GM21367 (cell line): Measurements from ENCODE around the gene DPEP2NB.
"Not testable (repeated sequence)": the region's sequence is repeated elsewhere in the genome, so short reads cannot be mapped to it uniquely, and the experiment has no call there.

Source experiments
- ATAC-seq: cut with Tn5 transposase; IDR thresholded peaks from one replicate; pipeline ENCODE4 v1.9.1; 2021; ENCODE audit not compliant: unreplicated experiment

Gene DPEP2NB

DNA sequence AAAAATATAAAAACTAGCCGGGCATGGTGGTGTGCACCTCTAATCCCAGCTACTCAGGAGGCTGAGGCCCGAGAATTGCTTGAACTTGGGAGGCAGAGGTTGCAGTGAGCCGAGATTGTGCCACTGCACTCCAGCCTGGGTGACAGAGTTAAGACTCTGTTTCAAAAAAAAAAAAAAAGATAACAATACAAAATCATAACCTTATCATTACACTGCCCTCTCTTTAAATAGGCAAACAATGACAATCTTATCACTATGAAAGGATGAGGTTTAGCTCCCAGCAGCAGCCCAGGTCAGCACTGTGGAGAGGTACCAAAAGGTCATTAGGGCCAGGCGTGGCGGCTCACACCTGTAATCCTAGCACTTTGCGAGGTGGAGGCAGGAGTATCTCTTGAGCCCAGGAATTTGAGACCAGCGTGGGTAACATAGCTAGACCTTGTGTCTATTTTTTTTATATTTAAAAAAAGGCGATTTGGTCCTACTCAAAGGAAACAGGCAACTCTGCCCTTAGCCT is 3.5 kb upstream of the DPEP2NB start:
- no peak for ATAC-seq

DNA sequence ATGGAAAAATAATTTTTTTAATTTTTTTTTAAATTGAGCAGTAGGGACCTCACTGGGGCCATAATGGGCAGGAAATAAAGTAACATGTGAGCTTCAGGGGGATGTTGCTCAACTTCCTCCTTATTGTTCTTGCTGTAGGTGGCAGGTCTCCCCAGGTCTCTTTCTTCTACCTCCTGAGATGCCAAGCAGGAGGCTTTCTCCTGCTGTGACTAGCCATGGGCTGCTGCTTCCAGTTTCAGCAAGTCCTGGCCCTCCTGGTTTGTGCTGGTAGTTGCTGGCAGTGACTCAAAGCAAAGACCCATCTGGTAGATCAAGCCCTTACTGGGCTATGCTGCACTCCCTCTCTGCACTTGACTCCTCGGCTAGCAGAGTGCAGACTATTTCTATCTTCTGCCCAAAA is 2.3 kb downstream of the DPEP2NB start:
- ATAC-seq: no peak

DNA sequence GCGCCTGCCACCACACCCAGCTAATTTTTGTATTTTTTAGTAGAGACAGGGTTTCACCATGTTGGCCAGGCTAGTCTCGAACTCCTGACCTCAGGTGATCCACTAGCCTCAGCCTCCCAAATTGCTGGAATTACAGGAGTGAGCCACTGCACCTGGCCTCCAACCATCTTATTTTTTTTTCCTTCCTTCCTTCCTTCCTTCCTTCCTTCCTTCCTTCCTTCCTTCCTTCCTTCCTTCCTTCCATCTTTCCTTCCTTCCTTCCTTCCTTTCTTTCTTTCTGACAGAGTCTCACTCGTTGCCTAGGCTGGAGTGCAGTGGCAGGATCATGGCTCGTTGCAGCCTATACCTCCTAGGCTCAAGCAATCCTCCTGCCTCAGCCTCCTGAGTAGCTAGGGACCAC is 5.8 kb downstream of the DPEP2NB start:
- not testable (repeated sequence) for ATAC-seq

DNA sequence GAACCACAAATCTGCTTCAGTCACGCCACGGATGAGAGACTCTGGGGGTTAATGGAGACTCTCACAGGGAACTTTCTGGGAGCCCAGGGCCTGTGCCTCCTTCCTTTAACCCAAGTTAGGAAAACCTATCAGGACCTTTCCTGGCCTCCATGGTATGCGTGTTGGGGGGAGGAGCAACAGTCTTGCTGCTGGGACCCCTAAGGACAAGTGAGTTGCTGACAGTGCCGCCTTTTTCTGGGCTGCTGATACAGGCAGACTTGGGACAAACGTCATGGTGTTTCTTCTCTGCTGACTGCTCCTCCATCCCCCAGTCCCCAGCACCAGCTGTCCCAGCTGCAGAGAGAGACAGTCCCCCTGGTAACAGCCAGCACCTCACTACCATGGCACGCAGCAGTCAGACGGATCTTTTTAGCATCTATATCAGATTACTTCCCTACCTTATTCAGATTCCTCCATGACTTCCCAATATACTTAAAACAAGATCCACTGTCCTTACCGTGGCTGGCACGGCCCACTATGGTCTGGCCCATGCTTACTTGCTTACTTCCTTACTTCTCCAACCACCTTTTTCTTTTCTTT is 6.5 kb downstream of the DPEP2NB start:
- no peak for ATAC-seq

DNA sequence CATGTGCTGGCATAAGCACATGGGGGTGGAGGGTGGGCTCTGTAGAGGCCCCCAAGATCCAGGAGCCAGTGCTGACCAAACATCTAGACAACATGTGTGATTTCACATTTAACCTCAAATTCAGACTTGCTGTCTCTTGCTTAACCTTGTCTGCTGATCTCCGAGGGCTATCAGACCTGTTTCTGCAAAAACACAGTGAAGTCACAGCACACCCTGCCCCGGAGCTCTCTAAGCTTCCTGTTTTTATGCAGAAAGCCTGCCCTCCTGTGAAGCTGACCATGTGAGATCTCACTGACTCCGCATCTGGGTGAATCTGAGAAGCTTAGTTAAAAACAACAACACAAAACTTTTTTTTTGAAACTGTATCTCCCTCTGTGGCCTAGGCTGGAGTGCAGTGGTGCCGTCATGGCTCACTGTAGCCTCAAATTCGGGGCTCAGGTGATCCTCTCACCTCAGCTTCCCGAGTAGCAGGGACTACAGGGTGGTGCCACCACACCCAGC is 9.9 kb downstream of the DPEP2NB start:
- ATAC-seq: no peak

DNA sequence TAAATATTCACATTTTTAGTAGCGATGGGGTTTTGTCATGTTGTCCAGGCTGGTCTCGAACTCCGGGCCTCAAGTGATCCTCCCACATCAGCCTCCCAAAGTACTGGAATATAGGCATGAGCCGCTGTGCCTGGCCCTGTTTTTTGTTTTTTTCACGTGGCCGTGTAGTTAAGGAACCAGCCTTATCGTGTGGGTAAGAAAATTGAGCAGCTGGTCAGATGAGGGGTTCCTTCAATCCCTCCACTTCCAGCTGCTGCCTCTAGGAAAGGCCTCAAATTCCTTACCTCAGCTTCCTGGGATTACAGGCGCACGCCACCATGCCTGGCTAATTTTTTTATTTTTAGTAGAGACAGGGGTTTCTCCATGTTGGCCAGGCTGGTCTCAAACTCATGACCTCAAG is 10.5 kb downstream of the DPEP2NB start:
- no peak for ATAC-seq

DNA sequence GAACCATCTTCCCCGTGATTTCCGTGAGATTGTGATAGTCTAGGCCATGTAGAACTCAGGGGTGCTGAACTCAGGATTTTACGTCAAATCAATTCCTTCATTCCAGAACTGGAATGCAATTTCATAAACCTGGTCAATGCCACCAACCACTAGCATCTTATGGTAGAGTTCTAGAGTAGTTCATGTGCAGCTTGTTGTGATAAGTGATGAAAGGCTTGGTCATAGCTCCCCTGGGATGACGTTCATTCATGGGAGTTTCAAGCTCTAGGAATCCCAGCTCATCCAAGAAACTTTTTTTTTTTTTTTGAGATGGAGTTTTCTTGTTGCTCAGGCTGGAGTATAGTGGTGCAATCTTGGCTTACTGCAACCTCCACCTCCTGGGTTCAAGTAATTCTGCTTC is 12.7 kb downstream of the DPEP2NB start:
- no peak for ATAC-seq

DNA sequence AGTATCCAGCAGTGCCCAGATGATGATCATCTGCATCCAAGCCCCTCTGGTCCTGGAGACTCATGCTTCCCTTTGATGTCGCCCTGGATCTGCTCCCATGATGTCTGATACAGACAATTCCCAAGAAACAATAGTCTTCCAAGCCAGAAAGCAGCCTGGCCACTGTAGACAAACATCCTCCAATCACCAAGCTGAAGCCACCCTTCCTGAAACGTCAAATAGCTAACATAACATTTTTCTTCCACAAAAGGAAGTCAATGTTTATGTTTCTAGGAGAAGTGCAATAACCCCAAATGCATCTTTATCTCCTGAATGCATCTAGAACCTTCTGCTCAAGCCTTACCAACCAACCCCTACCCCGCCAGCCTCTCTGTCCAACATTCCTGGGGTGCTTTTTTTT is 15.3 kb downstream of the DPEP2NB start:
- ATAC-seq: no peak

DNA sequence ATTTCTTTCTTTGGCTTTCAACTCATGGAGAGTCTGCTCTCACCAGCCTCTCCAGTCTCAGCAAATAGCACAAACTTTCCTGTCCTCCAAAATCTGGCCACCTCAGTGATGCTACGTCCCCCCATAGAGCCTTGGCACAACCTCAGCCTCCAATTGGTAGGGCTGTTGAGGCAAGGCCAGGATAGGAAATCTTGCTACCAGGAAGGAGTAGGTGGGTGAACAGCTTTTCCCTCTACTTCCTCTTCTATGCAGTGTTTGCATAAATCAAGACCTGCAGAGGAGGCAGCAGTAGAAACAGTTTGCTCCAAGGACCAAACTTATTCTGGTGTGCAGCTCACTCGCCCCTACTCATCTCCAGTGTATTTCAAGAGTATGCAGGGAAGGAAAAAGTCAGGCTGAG is 15.7 kb downstream of the DPEP2NB start:
- ATAC-seq: no peak

DNA sequence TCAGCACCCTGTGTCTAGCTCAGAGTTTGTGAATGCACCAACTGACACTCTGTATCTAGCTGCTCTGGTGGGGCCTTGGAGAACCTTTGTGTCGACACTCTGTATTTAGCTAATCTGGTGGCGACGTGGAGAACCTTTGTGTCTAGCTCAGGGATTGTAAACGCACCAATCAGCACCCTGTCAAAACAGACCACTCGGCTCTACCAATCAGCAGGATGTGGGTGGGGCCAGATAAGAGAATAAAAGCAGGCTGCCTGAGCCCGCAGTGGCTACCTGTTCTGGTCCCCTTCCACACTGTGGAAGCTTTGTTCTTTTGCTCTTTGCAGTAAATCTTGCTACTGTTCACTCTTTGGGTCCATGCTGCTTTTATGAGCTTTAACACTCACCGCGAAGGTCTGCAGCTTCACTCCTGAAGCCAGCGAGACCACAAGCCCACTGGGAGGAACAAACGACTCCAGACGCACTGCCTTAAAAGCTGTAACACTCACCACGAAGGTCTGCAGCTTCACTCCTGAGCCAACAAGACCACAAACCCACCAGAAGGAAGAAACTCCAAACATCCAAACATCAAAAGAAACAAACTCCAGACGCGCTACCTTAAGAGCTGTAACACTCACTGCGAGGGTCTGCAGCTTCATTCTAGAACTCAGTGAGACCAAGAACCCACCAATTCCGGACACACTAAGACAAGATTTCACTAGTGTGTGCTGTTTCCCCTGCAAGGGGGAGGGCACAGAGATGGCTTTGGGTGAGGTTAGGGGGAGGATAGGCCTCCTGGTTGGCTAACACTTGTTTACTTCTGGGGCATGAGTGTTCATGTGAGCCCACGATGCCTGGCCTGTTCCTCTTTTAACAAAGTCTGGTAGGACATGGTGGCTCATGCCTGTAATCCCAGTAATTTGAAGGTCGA is 16.7 kb downstream of the DPEP2NB start, which contains the start of gene DPEP2:
Gene DPEP2 (minus strand): TSS at position 706 of the 910 bp plus-strand sequence. CDS start 6,272 bp downstream, outside the sequence.
- not testable (repeated sequence) for ATAC-seq

DNA sequence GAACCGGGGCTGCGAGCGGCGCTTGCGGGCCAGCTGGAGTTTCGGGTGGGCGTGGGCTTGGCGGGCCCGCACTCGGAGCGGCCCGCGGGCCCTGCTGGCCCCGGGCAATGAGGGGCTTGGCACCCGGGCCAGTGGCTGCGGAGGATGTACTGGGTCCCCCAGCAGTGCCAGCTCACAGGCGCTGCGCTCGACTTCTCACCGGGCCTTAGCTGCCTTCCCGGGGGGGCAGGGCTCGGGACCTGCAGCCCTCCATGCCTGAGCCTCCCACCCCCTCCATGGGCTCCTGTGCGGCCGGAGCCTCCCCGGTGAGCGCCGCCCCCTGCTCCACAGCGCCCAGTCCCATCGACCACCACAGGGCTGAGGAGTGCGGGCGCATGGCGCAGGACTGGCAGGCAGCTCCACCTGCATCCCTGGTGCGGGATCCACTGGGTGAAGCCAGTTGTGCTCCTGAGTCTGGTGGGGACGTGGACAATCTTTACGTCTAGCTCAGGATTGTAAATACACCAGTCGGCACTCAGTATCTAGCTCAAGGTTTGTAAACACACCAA is 17.4 kb downstream of the DPEP2NB start:
- ATAC-seq: not testable (repeated sequence)

DNA sequence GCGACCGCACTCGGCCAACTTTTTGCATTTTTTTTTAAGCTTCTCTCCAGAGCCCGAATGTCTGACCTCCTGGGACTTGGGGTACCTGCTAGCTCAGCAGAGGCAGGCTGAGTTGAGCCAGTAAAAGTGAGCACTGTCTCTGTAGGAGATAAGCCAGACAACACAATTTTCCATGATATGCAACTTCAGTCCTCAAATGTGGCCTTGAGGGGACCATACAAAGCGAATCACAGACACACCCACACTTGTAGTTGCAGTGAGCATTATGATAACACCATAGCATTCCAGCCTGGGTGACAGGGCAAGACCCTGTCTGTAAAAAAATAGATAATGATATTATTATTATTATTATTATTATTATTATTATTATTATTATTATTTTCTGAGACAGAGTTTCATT is 19.0 kb downstream of the DPEP2NB start:
- no peak for ATAC-seq

DNA sequence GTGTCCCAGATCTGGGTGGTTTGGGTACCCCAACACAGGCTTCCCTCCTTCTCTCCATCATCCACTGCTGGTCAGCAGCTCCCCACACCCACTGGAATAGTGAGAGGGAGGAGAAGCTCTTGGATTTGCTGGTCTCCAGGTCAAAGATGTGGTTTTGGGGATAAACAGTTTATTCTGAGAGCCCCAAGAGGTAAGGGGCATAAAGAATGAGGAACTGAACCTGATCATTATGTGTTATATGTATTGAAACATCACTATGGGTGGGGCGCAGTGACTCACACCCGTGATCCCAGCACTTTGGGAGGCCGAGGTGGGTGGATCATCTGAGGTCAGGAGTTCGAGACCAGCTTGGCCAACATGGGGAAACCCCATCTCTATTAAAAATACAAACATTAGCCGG is 20.3 kb downstream of the DPEP2NB start:
- no peak for ATAC-seq

DNA sequence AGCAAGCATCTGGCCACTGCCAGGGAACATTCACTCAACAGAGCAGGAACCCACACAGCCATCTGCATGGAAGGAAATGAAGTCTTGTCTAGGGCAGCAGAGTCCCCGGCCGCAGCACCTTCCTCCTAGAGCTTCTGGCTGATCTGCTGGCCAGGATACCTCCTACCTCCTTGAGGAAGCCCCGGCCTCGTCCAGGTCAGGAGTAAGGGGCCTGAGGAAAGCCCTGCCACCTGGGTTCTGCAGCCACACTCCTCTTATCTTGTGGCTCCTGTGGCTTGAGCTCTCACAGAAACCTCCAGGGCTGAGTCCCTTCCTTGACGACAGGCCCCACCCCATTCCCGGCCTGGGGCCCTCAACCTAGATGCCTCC is 21.7 kb downstream of the DPEP2NB start:
- not testable (repeated sequence) for ATAC-seq

DNA sequence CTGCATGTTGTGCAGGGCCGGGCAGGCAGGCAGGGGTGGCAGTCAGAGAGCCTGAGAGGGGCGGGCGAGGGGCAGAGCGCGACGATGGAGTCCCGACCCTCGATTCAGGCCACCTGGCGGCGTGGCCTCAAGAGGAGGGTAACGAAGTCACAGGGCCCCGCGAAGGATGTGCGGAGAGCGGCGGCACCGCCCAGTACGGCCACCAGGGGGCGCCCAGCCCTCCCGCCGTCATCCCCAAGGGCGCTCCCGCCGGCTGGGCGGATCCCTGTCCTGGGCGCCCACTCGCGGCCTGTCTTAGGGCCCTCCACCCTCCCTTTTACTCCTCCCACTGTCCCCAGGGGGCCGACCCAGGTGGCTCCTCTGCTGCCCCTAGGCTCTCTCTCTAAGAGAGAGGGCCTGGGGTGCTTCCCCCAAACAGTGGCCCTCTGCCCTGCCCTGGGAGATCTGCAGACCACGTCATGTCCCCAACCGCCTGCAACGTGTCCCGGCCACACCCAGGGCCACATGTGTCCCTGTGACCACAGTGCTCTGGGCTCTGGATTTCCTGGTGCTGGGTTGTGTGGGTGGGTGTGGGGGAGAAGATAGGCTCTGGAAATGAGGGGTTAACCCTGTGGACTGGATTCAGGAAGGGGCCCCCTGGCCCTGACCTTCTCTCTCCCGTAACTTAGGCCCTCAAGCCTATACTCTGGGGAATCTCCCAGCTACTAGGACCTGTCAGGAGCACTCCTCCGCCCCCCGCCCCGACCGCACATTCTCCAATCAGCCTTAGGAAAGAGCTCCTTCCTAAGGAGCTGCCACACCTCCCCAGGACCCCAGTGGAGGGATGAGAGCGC is 22.3 kb downstream of the DPEP2NB start:
- peak; percentile 48 for ATAC-seq

DNA sequence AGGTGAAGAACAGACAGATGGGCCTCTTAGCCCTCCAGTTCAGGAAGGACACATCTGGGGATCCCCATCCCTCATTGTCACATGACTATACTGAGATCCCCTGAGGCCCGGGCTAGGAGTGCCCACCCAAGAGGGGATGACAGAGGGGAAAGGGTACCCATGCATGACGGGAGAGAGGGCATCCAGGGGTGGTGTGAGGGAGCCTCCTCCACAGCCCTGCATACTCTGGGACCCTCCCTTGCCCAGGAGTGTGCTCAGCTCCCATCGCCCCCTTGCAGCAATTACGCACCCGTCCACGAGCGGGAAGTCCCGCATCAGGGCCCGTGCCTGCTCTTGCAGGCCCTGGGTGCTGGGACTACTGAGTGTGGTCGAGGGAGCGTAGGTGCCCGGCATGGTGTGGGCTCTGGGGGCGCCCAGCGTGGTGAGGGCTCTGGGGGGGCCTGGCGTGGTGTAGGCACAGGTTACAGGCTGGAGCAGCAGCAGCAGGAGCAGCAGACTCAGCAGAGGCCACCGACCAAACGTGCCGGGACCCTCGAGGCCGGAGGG is 23.0 kb downstream of the DPEP2NB start:
- ATAC-seq: no peak

DNA sequence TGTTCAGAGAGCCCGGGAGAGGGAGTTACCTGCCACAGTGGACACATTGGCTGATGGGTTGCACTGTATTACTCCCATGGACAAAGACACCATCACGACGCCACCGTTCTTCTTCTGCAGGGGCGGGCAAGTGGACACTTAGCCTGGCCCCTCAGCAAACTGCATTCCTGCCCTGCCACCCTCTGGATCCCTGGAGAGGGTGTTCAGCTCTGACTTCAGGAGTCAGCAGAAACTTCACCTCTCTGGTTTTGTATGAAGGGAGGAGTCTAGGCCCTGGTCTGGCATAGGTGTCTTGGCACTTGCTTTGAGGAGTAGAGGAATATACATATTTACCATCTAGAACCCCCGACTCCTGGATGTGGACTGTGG is 25.7 kb downstream of the DPEP2NB start:
- ATAC-seq: no peak

DNA sequence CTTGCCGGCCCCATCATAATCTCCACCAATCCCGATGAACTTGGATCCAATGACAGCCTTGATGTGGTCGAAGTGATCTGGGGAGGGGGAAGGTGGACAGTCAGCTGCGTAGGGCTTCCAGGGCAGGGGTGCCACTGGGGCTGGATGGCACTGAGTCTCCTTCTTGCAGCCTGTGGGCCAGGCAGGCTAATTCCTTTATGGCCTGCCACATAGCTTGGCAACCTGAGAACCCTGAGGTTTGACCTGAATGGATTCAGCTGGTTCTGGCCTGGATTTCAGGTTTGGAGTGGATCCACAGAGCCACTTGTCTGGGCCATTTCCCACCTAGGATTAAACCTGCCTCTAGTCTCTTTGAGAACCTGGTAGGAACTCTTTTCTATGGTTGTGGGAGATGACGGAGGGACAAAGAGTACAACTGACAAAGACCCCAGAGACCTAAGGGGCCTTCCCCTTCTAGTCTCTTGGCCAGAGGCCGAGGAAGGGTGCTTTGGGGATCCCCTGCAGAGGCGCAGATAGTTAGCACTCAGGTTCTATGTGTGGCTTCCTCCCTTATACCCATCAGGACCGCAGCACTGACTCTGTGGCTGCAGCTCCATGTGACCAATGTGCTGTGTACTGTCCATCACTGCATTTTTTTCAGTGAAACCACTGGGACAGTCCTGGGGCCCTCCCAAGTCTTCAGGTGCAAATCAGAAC is 26.2 kb downstream of the DPEP2NB start:
- ATAC-seq: no peak

DNA sequence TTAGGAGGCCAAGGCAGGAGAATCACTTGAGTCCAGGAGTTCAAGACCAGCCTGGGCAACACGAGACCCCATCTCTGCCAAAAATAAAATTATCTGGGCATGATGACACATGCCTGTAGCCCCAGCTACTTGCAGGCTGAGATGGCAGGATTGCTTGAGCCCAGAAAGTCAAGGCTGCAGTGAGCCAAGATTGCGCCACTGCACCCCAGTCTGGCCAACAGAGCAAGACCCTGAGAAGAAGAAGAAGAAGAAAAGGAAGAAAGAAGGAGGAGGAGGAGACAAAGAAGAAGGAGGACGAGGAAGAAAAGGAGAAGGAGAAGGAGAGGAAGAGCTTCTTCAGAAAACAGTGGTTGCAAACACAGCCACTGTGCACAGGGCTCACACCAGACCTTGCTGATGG is 27.0 kb downstream of the DPEP2NB start:
- no peak for ATAC-seq
